Measurements from ENCODE around the gene RNF212. TPM values are rescaled to one million over a fixed set of nuclear protein-coding genes. Genes with fewer than 3 reads are reported as not detected.

RNF212 gene
- total RNA-seq (1 to 10 TPM in 1 of 5 donors, not detected in 4; 1.3 TPM), polyA plus RNA-seq (1 to 10 TPM; 1.7 to 4.8 (median 3.5) TPM)
- long read RNA-seq, donor 1 = 0 reads
- long read RNA-seq, donor 2 = 0 reads
- long read RNA-seq, donor 3 = 0 reads
- long read RNA-seq, donor 4 = 0 reads
- long read RNA-seq, donor 5 = 0 reads
- long read RNA-seq, donor 6 = 0 reads
- long read RNA-seq, donor 7 = 0 reads
- long read RNA-seq, donor 8 = 0 reads
- long read RNA-seq, donor 9 = 0 reads
- long read RNA-seq, donor 10 = 0 reads

GRCh38 chr4:1113311-1114009 lies at the start of gene RNF212:
Gene RNF212, minus strand, starts transcription at chr4:1113564. Its CDS starts 100 bp downstream, at chr4:1113464.
- TF ChIP-seq CTCF (IDR thresholded peaks at IDR 0.05) (no peak), POLR2AphosphoS5 (IDR thresholded peaks at IDR 0.05) (no peak), EP300 (IDR thresholded peaks at IDR 0.05) (no peak), POLR2A (IDR thresholded peaks at IDR 0.05) (no peak)
- Histone ChIP-seq H3K36me3 (no peaks in the 10 kb centered on the region), H3K4me1 (peaks cover 0 to 8% (median 5%) of the 10 kb centered on the region in 4 donors), H3K27ac (no peak within 1 kb of the TSS), H3K9me3 (no peaks in the 10 kb centered on the region), H3K27me3 (peaks cover 0 to 74% (median 21%) of the 10 kb centered on the region in 3 donors), H3K4me3 (peak within 1 kb of the TSS; percentile 36 to 47 (median 42))
- peak; percentile 32 to 68 for DNase-seq
- intact Hi-C loops (cut with DNase I; ENCODE audit: low total_unique reads) = no loop called here
- WGBS, 5 donors = 12 to 24% (median 22%) methylated on average over 36 to 70 of the region's 72 CpGs

GRCh38 chr4:1160351-1160750 lies 47.0 kb upstream of the RNF212 start:
- H3K27ac ChIP-seq = no peak overlapping the region
- intact Hi-C loops (cut with DNase I; ENCODE audit: low total_unique reads) = no loop called here
- WGBS, 5 donors = 71 to 85% (median 80%) methylated on average over 1 of the region's 1 CpG
- H3K36me3 ChIP-seq = no peaks in the 10 kb centered on the region
- DNase-seq = no peak
- H3K4me1 ChIP-seq = peaks cover 0 to 6% (median 1%) of the 10 kb centered on the region in 4 donors
- H3K27me3 ChIP-seq = no peaks in the 10 kb centered on the region
- TF ChIP-seq CTCF (IDR thresholded peaks at IDR 0.05) (no peak), POLR2AphosphoS5 (IDR thresholded peaks at IDR 0.05) (no peak), EP300 (IDR thresholded peaks at IDR 0.05) (no peak), POLR2A (IDR thresholded peaks at IDR 0.05) (no peak)
- no peak overlapping the region for H3K4me3 ChIP-seq
- H3K9me3 ChIP-seq = peaks cover 0 to 16% (median 12%) of the 10 kb centered on the region in 4 donors

- Histone ChIP-seq H3K4me3 (no peak overlapping the region), H3K27ac (no peak overlapping the region), H3K9me3 (peaks cover 0 to 16% (median 12%) of the 10 kb centered on the region in 4 donors), H3K4me1 (peaks cover 5 to 31% (median 22%) of the 10 kb centered on the region in 4 donors), H3K36me3 (no peaks in the 10 kb centered on the region), H3K27me3 (peaks cover 0 to 7% (median 0%) of the 10 kb centered on the region in 3 donors)
- no peak for DNase-seq
- WGBS, 5 donors = 84 to 97% (median 93%) methylated on average over 8 of the region's 8 CpGs
- intact Hi-C loops (cut with DNase I; ENCODE audit: low total_unique reads) = no loop called here
- TF ChIP-seq POLR2AphosphoS5 (IDR thresholded peaks at IDR 0.05) (no peak), CTCF (IDR thresholded peaks at IDR 0.05) (no peak), EP300 (IDR thresholded peaks at IDR 0.05) (no peak), POLR2A (IDR thresholded peaks at IDR 0.05) (no peak)
These were observed 42.7 kb upstream of the RNF212 start for GRCh38 chr4:1156069-1156468.

GRCh38 chr4:1155314-1155713 lies 42.0 kb upstream of the RNF212 start:
- H3K4me1 ChIP-seq = peaks cover 5 to 31% (median 22%) of the 10 kb centered on the region in 4 donors
- peaks cover 0 to 16% (median 12%) of the 10 kb centered on the region in 4 donors for H3K9me3 ChIP-seq
- no peak for DNase-seq
- H3K36me3 ChIP-seq = no peaks in the 10 kb centered on the region
- intact Hi-C loops (cut with DNase I; ENCODE audit: low total_unique reads) = no loop called here
- H3K4me3 ChIP-seq = no peak overlapping the region
- H3K27me3 ChIP-seq = peaks cover 0 to 7% (median 0%) of the 10 kb centered on the region in 3 donors
- WGBS, 5 donors = 42 to 70% (median 46%) methylated on average over 3 of the region's 3 CpGs
- peak overlapping the region in 2 of 5 donors; percentile 35 to 55 for H3K27ac ChIP-seq
- TF ChIP-seq POLR2A (IDR thresholded peaks at IDR 0.05) = no peak
- TF ChIP-seq POLR2AphosphoS5 (IDR thresholded peaks at IDR 0.05) = no peak
- no peak for TF ChIP-seq EP300 (IDR thresholded peaks at IDR 0.05)

Data from stomach (tissue), 19 donors.